DMS79 (cell line): ENCODE results near the gene SLC28A1.
"Not testable (repeated sequence)": the region's sequence is repeated elsewhere in the genome, so short reads cannot be mapped to it uniquely, and the experiment has no call there.

Source experiments
- DNase-seq: peaks from one replicate; lab custom pipeline; 2025; lab: John Stamatoyannopoulos, UW

The SLC28A1 gene

GRCh38 chr15:84862214-84862975, 22.1 kb upstream of the SLC28A1 start:
- no peak for DNase-seq

GRCh38 chr15:84863565-84864443, 20.7 kb upstream of the SLC28A1 start:
- no peak for DNase-seq

- no peak for DNase-seq
Observed at GRCh38 chr15:84864444-84864795, 20.0 kb upstream of the SLC28A1 start.

GRCh38 chr15:84865074-84865569, 19.3 kb upstream of the SLC28A1 start:
- DNase-seq: no peak

- no peak for DNase-seq
Observed at GRCh38 chr15:84868037-84868880, 16.2 kb upstream of the SLC28A1 start.

GRCh38 chr15:84869510-84869909, 15.0 kb upstream of the SLC28A1 start:
- DNase-seq: no peak

- DNase-seq: no peak
Observed at GRCh38 chr15:84871428-84871985, 13.0 kb upstream of the SLC28A1 start.

- DNase-seq: no peak
Observed at GRCh38 chr15:84872009-84872910, 12.2 kb upstream of the SLC28A1 start.

GRCh38 chr15:84873997-84874396, 10.5 kb upstream of the SLC28A1 start:
- DNase-seq: no peak

GRCh38 chr15:84874981-84875699, 9.3 kb upstream of the SLC28A1 start:
- peak; percentile 11 for DNase-seq

GRCh38 chr15:84876269-84876668, 8.2 kb upstream of the SLC28A1 start:
- DNase-seq: no peak

- DNase-seq: not testable (repeated sequence)
Observed at GRCh38 chr15:84877701-84878100, 6.8 kb upstream of the SLC28A1 start.

- peak; percentile 5 for DNase-seq
Observed at GRCh38 chr15:84878504-84878903, 6.0 kb upstream of the SLC28A1 start.

- DNase-seq: no peak
Observed at GRCh38 chr15:84879088-84879780, 5.2 kb upstream of the SLC28A1 start.

- no peak for DNase-seq
Observed at GRCh38 chr15:84880007-84880406, 4.5 kb upstream of the SLC28A1 start.

GRCh38 chr15:84880822-84881519, 3.5 kb upstream of the SLC28A1 start:
- DNase-seq: no peak

- no peak for DNase-seq
Observed at GRCh38 chr15:84881520-84881830, 3.0 kb upstream of the SLC28A1 start.

GRCh38 chr15:84883466-84883865, 996 bp upstream of the SLC28A1 start:
- no peak for DNase-seq

- DNase-seq: no peak
Observed at GRCh38 chr15:84885801-84886200, 1.3 kb downstream of the SLC28A1 start.
